Measurements from ENCODE around the gene ZSWIM4. TPM values are rescaled to one million over a fixed set of nuclear protein-coding genes. Genes with fewer than 3 reads are reported as not detected.

ZSWIM4 gene
- polyA plus RNA-seq, 1 donor from 2014 or later = 4.7 TPM

DNA sequence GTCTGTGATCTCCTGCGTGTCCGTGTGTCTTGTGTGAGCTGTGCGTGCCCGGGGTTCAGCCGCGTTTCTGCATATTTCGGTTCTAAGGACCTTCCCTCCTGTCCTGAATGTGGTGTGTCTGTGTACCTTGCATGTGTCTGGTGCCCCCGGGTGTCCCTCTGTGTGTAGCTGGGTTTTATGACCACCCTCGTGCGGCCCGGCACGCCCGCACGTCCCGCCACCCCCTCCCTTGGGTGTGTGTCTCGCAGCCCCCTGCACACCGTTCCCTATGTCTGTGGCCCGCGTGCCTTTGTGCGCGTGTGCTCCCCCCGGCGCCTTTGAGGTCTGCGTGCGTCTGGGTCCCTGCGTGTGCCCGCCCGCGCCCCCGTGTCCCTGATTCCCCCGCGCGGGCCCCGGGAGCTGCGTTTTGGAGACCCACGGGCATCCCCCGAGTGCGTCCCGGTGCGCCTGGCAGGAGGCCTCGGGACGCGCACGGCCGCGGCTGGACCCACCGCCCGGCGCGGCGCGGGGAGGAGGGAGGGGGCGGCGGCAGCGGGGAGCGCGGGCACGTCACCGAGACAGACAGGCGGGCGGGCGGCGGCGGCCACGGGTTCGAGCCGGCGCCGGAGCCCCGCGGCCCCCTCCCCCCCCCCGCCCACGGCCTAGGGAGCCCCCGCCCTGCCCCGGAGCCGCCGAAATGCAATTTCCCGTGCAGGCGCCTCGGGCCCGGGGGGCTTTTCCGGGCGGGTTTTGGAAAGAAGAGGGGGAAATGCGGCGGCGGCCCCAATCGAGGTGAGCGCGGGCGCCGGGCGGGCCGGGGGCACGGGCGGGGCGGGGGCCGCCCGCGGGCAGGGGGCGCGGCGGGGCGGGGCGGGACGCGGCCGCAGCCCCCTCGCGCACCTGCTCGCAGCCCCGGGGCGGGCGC lies 69.7 kb downstream of the ZSWIM4 start (continued):
- TF ChIP-seq, protein P1, sequence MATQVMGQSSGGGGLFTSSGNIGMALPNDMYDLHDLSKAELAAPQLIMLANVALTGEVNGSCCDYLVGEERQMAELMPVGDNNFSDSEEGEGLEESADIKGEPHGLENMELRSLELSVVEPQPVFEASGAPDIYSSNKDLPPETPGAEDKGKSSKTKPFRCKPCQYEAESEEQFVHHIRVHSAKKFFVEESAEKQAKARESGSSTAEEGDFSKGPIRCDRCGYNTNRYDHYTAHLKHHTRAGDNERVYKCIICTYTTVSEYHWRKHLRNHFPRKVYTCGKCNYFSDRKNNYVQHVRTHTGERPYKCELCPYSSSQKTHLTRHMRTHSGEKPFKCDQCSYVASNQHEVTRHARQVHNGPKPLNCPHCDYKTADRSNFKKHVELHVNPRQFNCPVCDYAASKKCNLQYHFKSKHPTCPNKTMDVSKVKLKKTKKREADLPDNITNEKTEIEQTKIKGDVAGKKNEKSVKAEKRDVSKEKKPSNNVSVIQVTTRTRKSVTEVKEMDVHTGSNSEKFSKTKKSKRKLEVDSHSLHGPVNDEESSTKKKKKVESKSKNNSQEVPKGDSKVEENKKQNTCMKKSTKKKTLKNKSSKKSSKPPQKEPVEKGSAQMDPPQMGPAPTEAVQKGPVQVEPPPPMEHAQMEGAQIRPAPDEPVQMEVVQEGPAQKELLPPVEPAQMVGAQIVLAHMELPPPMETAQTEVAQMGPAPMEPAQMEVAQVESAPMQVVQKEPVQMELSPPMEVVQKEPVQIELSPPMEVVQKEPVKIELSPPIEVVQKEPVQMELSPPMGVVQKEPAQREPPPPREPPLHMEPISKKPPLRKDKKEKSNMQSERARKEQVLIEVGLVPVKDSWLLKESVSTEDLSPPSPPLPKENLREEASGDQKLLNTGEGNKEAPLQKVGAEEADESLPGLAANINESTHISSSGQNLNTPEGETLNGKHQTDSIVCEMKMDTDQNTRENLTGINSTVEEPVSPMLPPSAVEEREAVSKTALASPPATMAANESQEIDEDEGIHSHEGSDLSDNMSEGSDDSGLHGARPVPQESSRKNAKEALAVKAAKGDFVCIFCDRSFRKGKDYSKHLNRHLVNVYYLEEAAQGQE (IDR thresholded peaks at IDR 0.05; ENCODE audit: borderline replicate concordance) = no peak
- TF ChIP-seq POLR2AphosphoS5 (IDR thresholded peaks at IDR 0.05) = no peak

DNA sequence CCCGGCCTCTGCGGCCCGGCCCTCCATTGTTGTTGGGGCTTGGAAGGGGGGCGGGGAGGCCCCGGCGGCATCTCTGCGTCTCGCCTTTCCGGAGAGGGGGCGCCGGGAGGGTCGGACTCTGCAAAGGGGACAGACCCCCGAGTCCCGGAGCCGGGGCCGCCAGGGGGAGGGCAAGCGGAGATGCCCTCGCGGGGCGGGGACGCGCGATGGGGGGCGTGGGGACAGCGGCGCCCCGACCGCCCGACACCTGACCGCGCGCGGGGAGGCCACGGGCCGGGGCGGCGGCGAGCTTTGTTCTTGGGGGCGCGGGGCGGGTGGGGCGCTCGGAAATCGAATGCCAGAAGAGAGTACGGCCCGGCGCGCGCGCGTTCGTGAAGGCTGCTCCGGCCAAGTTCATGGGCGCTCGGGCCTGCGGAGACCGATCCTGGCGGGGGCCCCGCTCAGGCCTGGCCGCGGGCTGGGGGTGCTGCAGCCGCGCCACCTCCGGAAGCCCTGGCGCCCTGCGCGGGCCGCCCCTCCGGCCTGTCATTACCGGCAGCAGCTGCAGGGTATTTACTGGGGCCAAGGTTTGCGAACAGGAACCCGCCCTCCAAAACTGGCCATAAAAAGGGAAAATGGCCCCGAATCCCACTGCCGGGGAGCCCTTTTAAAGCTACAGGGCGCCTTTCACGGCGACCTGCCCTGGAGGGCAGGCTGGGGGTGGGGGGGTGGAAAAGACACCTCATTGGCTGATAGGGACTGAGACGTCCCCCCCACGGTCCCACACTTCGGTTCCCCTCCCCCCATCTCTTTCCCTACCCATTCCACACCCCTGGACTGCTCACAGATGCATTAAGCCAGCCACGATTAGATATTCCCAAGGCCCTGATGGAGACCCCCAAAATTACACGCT lies 70.6 kb downstream of the ZSWIM4 start:
- Histone ChIP-seq H3K4me3 (ENCODE audit: low read length) (peak overlapping the region; percentile 65), H3K79me2 (replicated peaks; ENCODE audit: insufficient read depth, low read length) (peaks cover 3% of the 10 kb centered on the region), H3K9me3 (ENCODE audit: low read length) (no peaks in the 10 kb centered on the region), H3K36me3 (ENCODE audit: insufficient read depth, low read length) (no peaks in the 10 kb centered on the region), H2AFZ (ENCODE audit: low read depth, low read length) (no peak overlapping the region), H3K27me3 (ENCODE audit: insufficient read depth, low read depth, low read length) (no peaks in the 10 kb centered on the region), H3K4me2 (ENCODE audit: low read length) (no peak overlapping the region), H3K27ac (ENCODE audit: low read length) (peak overlapping the region; percentile 44), H4K20me1 (ENCODE audit: insufficient read depth) (no peaks in the 10 kb centered on the region), H3K9me2 (ENCODE audit: insufficient read depth, low read length) (no peaks in the 10 kb centered on the region), H3K9ac (ENCODE audit: low read length) (peak overlapping the region; percentile 76), H3F3A (ENCODE audit: insufficient read depth, low read length, poor library complexity, severe bottlenecking) (no peaks in the 10 kb centered on the region)
- no peak for TF ChIP-seq EP300 (conservative IDR thresholded peaks at IDR 0.05; ENCODE audit: poor library complexity, severe bottlenecking)
- TF ChIP-seq, protein P2, sequence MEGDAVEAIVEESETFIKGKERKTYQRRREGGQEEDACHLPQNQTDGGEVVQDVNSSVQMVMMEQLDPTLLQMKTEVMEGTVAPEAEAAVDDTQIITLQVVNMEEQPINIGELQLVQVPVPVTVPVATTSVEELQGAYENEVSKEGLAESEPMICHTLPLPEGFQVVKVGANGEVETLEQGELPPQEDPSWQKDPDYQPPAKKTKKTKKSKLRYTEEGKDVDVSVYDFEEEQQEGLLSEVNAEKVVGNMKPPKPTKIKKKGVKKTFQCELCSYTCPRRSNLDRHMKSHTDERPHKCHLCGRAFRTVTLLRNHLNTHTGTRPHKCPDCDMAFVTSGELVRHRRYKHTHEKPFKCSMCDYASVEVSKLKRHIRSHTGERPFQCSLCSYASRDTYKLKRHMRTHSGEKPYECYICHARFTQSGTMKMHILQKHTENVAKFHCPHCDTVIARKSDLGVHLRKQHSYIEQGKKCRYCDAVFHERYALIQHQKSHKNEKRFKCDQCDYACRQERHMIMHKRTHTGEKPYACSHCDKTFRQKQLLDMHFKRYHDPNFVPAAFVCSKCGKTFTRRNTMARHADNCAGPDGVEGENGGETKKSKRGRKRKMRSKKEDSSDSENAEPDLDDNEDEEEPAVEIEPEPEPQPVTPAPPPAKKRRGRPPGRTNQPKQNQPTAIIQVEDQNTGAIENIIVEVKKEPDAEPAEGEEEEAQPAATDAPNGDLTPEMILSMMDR (IDR thresholded peaks at IDR 0.05; ENCODE audit: poor library complexity, severe bottlenecking) = no peak
- no peak for TF ChIP-seq EZH2 (IDR thresholded peaks at IDR 0.05; ENCODE audit: borderline replicate concordance, insufficient read depth, low read length, poor library complexity, severe bottlenecking)
- TF ChIP-seq TAF1 (IDR thresholded peaks at IDR 0.05; ENCODE audit: low read depth) = peak; percentile 44
- TF ChIP-seq POLR2AphosphoS5 (IDR thresholded peaks at IDR 0.05) = no peak
- TF ChIP-seq, protein P1 (IDR thresholded peaks at IDR 0.05; ENCODE audit: borderline replicate concordance) = peak; percentile 40
- TF ChIP-seq SMC3 (conservative IDR thresholded peaks at IDR 0.05; ENCODE audit: poor library complexity) = no peak
- TF ChIP-seq MXI1 (conservative IDR thresholded peaks at IDR 0.05; ENCODE audit: poor library complexity, severe bottlenecking) = no peak
- no peak for TF ChIP-seq RAD21 (conservative IDR thresholded peaks at IDR 0.05)

Data from neural cell (in vitro differentiated cells).